Muscle of back (tissue), 11 donors: ENCODE results near the gene JAZF1. TPM values are rescaled to one million over a fixed set of nuclear protein-coding genes. Genes with fewer than 3 reads are reported as not detected.
A peak's percentile ranks its signal among the peaks of the same experiment; 100 is the strongest.

ENCODE experiments used
- DNase-seq, 3 donors: peaks; one replicate each; pipeline versions ENCODE4 v3.0.0 to v3.0.0-alpha.2; 2013
- polyA plus RNA-seq, 10 donors: library from polyadenylated mRNA; unstranded; fragments of 120-200 nt; gene quantifications; one replicate each; pipeline ENCODE4 v1.2.1, GENCODE V29; 2013; ENCODE audit not compliant: insufficient read length in 10 of 10

The JAZF1 gene
- polyA plus RNA-seq, 10 donors: 27.2 to 42.6 (median 29.7) TPM

DNA sequence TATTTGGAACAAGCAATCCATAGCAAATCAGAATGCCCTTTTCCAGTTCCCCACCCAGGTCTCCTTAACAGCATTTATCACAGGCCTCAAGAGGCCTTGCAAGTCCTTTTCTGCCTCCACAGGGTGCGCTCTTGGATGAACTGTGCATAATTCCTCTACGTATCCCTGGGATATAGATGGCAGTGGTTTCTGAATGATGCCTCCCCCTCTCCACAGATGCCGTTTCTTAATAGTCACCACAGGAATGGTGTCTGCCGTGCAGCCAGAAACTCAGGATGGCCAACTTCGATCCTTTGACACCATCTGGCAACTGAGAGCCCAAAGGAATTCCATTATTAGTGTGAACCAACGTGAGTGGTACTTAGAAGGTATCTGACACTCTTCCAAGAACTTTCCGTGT, 43.1 kb downstream of the JAZF1 start:
- no peak for DNase-seq

DNA sequence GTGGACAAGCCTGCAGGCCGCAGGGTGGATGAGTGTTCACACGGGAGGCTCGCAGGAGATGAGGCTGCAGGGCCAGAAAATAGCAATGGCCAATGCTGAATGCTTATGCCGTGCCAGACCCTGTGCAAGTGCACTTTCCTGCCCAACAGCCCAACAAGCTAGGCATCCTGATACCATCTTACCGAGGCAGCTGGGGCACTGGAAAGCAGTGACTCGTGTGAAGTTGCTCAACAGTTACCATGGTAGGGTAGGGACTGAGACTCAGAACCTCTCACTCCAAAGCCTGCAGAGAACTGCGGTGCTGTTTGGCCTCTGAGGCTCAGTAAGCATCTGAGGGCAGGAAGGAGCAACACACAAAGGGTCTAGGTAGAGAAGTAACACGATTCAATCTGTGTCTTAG, 43.7 kb downstream of the JAZF1 start:
- DNase-seq: no peak

DNA sequence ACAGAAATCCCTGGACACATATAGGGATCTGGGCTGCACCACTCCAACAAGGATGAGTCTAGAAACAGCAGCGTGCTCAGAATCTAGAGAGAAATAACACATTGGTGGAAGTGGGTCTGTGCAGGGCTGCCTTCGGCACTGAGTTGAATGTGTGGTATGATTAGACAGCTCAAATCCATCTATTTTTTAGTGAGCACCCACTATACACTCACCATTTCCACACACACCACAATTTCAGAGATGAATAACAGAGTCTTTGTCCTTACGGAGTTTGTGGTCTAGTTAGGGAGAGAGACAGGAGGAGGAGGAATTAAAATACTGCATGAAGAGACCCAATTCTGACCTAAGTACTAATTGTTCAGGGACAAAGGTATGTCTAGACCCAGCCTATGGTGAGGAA, 44.2 kb downstream of the JAZF1 start:
- DNase-seq: no peak

- DNase-seq: peak in 1 of 3 donors; percentile 58
Observed at GRCh38 chr7:28135760-28136159, 44.8 kb downstream of the JAZF1 start.

DNA sequence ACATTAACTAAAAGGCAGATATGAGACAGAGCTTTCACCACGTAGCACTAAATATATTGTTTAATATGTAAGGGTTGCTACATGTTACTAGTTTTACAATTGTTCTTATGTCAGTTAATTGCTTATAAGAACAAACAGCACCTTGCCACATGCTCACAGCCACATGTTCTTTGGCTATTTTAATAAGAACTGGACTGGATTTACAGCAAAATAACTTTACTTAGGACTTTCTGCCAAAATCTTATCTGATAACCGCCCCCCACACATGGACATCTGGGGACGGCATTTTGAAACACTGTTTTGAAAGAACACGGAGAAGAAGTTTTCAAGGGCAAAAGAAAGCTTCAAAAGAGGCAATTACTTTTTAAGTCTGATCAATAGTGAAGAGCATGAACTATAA, 45.3 kb downstream of the JAZF1 start:
- peak in 1 of 3 donors; percentile 39 for DNase-seq

- DNase-seq: no peak
Observed at GRCh38 chr7:28133872-28134271, 46.7 kb downstream of the JAZF1 start.

GRCh38 chr7:28132959-28133870, 47.4 kb downstream of the JAZF1 start:
- no peak for DNase-seq

GRCh38 chr7:28130277-28130676, 50.3 kb downstream of the JAZF1 start:
- DNase-seq: no peak

GRCh38 chr7:28128608-28129007, 52.0 kb downstream of the JAZF1 start:
- DNase-seq: peak in 1 of 3 donors; percentile 54

DNA sequence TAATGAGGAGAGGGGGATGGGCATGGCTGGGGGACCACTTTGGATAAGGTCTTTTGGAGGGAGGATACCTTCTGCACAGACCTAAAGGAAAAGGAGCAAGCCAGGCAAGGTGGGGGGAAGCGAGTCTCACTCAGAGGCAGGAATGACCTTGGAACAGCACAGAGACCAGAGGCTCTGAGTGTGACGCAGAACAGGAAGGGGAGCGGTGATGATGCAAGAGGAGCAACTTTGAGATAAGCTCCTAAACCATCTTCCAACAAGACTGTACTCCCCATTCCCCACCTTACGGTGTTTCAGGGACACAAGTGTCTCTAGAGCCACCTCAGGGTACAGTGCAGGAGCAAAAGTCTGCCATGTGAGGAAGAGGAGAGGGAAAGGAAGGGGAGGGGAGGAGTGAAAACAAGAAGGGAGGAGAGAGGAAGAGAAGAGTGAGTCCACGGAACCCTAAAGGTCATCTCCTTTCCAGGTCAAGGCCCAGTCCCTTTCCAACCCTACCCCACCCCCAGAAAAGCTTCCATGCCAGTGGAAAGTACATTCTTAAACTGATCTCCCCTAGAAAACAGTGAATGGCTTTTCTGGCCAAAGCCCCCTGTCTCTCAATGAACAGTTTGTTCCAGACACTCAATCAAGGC, 54.1 kb downstream of the JAZF1 start:
- DNase-seq: no peak

DNA sequence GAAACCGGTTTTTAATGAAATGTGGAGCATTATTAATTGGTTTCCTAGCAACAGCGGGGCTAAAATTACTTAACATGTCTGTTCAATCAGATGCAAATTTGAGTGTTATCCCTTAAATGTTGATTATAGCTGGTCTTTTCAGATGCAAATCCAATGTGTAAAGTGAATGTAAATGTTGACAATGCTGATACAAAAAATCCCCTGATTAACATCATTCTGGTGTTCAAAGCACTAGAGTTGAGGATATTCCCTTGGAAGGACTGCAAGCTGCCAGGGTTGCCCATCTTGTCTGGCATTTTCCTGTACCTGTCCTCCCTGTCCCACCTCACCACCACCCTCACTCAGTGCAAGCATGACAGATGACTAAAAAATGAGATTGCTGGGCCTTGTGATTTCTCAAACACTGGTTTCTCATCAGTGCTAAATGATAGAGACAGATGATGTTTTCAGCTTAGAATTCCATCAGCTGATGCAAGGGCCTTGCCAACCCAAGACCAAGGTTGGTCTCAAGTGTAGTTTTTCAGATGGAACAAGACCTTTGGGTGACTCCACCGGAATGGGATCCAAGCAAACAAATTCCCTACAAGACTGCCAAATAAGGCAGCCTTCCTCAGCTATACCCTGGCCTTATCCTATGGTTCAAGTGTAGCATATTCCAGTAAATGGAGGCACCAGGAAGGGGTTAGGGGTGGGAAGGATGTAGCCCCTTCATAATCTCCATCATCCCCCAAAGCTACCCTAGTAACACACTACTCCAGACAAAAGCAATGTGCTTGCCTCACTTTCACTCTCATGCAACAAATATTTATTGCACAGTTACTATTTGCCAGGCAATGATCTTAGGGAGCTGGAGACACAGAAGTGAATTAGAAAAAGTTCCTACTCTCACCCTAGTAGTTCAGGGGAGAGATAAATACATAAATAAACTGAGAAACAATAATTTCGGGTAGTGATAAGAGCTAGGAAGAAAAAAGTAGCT, 54.9 kb downstream of the JAZF1 start:
- DNase-seq: peak in 1 of 3 donors; percentile 75

DNA sequence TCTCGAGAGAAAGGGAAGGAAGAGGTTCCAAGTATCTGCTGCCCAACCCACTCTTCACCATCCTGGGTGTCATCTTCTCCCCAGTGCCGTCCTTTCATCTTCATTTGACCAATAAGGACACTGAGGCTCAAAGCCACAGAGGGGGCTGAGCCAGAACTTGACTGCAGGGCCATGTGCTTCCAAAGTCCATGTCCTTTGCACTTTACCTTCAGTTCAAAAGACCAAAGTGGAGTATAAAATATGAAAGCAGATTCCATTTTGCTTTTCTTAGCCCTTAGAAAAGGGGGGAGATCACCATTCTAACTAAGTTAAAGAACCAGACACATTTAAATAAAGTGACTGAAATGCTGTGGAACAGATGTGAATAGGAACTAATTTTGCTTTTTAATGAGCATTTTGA, 56.2 kb downstream of the JAZF1 start:
- DNase-seq: no peak

DNA sequence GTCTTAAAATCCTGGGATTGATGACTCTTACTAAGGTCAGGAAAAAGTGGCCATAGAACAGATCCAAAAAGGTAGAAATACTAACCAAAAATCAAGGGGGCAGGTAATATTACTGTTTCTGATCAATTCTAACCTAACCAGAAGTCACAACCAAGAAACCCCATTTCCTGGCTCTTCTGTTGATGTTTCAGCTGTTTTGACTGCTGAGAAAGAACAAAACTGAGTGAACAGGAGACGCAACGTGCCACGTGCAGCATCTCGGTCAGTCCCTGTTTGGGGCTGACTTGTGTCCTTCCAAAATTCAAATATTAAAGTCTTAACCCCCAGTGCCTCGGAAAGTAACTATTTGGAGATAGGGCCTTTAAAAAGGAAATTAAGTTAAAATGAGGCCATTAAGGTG, 56.8 kb downstream of the JAZF1 start:
- no peak for DNase-seq

GRCh38 chr7:28121496-28121895, 59.1 kb downstream of the JAZF1 start:
- no peak for DNase-seq

- DNase-seq: no peak
Observed at GRCh38 chr7:28116041-28116440, 64.6 kb downstream of the JAZF1 start.

- DNase-seq: no peak
Observed at GRCh38 chr7:28115261-28115660, 65.3 kb downstream of the JAZF1 start.

DNA sequence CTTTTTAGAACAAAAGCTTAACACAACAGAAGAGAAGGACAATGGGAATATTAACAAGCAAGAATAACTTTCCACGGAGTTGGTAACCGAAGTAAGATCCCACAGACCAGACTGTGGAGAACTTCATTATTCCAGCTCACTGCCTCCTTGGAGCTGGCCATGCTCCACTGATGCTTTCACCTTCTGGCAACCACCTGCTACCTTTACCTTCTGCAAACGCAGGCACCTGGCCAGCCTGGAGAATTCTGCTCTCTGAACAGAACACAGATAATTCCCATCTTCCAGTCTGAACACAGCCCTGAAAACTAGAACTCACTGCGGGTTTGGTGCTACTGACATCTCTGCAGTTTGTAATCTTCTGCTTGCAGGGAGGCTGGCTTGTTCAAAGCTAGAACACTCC, 66.5 kb downstream of the JAZF1 start:
- no peak for DNase-seq

DNA sequence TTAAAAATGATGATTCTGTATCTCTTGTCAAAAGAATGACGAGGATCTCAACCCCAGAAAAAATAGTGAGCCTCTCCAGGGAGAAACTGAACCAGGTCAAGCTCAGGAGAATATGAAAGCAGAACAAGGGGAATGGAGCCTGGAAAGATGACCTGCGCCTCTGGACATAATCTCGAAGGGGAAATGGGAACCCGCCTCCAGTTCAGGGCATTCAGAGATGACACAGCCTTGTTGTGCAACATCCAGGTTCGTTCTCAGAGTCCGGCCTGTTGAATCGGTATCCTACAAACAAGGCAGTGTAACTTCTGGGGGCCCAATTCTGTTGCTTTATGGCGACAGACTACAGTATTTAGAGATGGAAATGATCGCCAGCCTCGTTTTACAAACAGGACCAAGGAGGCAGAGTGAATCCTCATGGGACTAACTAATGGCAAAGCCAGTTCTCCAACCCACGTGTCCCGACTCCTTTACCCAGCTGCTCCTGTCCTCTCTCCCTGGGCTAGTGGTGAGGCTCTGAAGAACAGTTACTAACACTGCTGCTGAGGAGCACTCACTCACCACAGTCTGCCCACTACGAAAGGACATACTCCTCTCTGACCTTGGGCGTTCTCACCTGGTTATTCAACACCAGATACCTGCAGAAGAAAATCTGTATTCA, 67.6 kb downstream of the JAZF1 start:
- DNase-seq: peak in 1 of 3 donors; percentile 41

GRCh38 chr7:28112467-28112866, 68.1 kb downstream of the JAZF1 start:
- no peak for DNase-seq

- peak; percentile 41 to 83 (median 68) for DNase-seq
Observed at GRCh38 chr7:28112012-28112411, 68.6 kb downstream of the JAZF1 start.

GRCh38 chr7:28110427-28111012, 70.1 kb downstream of the JAZF1 start:
- no peak for DNase-seq
